ENCODE data around the gene TSHZ2.
"Not testable (repeated sequence)": the region's sequence is repeated elsewhere in the genome, so short reads cannot be mapped to it uniquely, and the experiment has no call there.

The TSHZ2 gene

DNA sequence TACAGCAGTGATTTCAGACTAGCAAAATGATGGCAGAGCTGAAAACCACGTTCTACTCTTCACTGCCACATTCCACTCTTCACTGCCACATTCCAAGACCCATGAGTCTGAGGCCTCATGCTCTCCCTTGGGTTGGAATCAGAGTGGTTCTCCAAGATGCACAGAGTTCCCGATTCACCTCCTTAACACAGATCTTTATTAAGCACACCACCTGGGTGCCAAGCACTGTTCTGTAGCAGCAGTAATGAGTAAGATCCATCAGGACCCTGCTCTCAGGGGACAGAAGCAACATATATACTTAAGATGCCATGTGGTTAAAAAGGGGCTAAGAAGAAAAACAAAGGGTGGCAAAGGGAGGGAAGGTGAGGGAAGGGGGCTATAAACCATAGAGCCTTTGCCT is 26.9 kb downstream of the TSHZ2 start:
- DNase-seq = no peak

- DNase-seq = no peak
Observed at GRCh38 chr20:53001498-53002301, 29.5 kb downstream of the TSHZ2 start.

- no peak for DNase-seq
Observed at GRCh38 chr20:53002786-53003185, 30.6 kb downstream of the TSHZ2 start.

- DNase-seq = no peak
Observed at GRCh38 chr20:53003420-53004154, 31.4 kb downstream of the TSHZ2 start.

DNA sequence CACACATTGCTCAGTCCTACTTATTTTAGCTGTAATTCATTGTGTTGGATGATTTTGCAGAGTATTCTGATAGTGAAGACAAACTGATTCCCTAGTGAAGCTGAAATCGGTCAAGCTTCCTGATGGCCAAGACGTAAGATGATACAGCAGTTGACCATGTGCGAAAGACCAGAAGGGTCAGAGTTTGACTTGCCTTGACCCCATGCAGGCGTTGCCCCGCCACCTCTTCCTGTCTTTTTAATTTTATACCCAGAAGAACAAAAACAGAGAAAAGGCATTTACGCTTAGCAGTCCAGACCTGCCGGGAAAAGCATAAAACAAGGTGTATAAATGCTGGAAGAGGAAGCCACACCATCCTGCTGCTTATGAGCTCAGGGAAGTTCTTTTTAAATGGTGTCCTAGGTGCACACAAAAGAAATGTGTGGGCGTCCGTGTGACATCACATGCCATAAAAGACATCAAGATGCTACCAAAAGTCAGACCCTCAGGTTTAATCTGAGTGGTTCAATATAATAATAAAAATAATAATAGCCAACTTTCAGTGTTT is 32.2 kb downstream of the TSHZ2 start:
- no peak for DNase-seq

GRCh38 chr20:53009979-53010735 is 38.0 kb downstream of the TSHZ2 start:
- DNase-seq = no peak

GRCh38 chr20:53011640-53012039 is 39.5 kb downstream of the TSHZ2 start:
- DNase-seq = no peak

GRCh38 chr20:53013183-53013582 is 41.0 kb downstream of the TSHZ2 start:
- DNase-seq = no peak

DNA sequence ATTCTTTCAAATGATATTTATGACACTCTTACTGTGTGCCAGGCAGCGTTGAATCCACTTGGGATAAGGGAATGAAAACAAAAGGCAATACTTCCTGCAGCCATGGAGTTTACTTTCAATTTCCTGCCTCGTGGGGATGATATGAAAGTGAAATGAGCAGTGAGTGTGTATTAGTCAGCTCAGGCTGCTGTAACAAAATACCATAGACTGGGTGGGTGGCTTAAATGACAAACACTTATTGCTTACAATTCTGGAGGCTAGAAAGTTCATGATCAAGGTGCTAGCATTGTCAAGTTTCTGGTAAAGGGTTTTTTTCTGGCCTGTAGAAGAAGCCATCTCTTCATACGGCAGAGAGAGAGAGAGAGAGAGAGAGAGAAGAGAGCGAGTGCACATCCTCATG is 41.7 kb downstream of the TSHZ2 start:
- no peak for DNase-seq

GRCh38 chr20:53016071-53016470 is 43.9 kb downstream of the TSHZ2 start:
- no peak for DNase-seq

DNA sequence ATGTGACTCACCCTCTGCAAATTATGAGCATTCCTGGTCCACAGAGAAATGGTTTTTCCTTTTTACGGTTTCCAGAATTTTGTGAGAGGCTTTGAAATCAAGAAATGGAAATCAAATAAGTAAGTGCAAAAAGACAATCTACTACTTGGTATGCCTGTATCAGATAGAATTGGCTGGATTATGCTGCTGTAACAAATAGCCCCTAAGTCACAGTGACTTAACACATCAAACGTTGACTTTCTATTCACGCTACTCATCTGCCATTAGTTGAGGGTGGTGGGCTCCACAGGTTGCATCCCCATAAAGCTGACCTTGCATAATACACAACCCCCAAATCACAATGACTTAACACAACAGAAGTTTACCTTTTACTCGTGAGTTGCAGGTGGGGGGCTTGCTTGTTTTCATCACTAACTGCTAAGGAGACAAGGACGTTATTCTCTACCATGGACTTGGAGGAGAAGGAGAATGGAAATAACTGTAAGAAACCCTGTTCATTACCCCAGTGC is 44.4 kb downstream of the TSHZ2 start:
- no peak for DNase-seq

DNA sequence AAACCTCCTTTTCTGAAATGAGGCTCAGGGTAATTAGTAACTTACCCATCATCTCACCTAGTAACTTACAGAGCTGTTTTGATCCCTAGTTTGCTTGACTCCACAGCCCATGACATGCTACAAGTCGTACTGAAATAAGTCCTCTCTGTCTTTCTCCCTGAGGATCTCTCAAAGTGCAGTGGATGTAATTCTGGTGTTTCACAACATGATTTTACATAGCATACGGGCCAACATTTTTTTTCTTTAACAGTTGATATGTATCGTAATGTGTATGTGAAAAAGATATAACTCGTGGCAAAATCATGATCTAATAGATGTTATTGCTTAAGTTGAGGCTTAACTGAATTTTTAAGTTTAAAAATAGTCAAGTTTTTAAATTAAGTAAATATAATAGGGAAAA is 45.0 kb downstream of the TSHZ2 start:
- no peak for DNase-seq

GRCh38 chr20:53019464-53019863 is 47.3 kb downstream of the TSHZ2 start:
- no peak for DNase-seq

DNA sequence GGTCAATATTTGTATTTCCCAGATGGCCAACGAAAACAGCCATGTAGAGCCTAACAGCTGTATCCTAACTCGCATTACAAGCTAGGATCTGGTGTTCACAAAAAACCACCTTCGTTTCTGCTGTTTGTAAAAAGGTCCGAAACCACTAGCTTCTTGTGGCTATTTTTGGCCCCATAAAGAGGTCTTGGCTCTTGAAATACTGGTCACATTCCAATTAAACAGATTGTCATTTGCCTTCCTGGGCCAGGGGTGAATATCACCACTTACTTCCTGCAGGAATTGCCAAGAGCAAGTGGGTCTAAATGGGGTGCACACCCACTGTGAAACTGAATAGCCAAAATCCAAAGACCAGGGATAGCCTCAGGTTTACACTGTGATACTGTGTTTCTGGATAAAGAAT is 48.2 kb downstream of the TSHZ2 start:
- DNase-seq = no peak

- no peak for DNase-seq
Observed at GRCh38 chr20:53020834-53021233, 48.7 kb downstream of the TSHZ2 start.

DNA sequence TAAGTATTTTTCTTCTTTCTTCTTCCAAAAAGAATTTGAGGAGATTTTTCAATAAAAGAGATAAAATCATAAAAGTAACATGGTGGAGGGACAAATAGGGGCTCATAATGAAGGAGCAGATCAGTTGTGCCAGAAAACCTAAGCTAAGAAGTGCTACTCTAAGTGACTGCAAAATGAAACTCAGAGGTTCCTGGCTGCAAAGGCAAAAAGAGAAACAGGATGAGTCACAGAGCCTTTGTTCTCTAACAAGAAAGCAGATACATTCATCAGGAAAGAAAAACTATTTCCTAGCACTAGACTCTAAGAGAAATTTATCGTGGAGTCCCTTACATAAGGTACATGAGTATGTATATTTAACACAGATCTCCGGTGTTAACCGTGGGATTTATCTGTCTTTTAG is 49.8 kb downstream of the TSHZ2 start:
- DNase-seq = no peak

DNA sequence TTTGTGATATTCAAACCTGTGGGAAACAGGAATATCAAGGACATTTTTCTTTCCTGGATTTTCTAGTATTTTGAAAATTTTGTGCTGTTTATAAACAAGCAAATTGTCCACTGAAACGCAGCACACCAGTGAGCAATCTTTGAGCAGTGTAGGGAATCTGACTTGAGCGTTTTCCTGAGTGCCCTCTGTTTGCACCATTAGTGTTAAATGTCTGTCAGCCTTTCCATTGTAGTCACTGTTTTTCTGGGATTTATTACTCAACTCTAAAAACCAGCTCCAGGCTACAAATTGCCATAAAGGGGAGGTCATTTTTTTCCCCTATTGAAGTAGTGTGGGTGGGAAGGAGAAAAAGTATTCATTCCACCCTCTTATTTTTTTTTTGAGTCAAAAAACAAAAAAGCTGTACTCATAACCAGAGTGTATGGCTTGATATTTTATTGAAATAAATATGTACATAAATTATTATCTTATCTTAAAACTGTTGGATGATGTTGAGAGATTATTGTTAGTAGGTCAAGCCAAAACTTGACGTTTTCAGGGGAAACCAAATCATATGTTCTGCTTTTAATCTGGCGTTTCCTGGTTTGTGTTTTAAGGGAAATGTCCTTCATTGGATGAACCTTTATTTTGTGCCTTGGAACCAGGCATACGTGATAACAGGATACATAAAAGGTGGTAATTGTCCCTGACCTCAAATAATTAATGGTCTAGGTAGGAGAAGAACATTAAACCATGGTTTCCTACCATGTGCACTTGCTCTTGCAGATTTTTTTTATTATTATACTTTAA is 51.8 kb downstream of the TSHZ2 start:
- no peak for DNase-seq

DNA sequence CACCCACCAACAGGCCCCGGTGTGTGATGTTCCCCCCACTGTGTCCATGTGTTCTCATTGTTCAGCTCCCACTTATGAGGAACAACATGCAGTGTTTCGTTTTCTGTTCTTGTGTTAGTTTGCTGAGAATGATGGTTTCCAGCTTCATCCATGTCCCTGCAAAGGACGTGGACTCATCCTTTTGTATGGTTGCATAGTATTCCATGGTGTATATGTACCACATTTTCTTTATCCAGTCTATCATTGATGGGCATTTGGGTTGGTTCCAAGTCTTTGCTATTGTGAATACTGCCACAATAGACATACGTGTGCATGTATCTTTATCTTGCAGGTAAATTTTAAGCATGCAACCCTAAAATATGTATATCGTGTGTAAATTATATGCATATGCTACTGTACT is 52.5 kb downstream of the TSHZ2 start:
- DNase-seq = not testable (repeated sequence)

DNA sequence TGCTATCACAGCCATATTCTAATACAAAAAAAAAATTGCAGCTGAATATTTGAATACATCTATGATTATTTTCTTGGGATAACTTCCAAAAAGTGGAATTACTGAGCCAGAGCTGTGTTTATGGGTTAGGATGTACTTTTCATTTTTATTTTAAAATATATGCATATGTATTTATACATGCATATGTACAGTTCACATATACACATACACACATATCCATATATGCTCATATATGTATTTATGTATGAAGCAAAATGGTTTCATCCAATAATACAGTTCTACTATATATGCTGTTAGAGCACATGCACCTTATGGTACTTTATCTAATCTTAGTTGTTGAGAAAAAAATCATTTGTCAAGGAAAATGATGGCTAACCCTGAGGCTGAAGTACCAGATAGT is 54.9 kb downstream of the TSHZ2 start:
- no peak for DNase-seq

DNA sequence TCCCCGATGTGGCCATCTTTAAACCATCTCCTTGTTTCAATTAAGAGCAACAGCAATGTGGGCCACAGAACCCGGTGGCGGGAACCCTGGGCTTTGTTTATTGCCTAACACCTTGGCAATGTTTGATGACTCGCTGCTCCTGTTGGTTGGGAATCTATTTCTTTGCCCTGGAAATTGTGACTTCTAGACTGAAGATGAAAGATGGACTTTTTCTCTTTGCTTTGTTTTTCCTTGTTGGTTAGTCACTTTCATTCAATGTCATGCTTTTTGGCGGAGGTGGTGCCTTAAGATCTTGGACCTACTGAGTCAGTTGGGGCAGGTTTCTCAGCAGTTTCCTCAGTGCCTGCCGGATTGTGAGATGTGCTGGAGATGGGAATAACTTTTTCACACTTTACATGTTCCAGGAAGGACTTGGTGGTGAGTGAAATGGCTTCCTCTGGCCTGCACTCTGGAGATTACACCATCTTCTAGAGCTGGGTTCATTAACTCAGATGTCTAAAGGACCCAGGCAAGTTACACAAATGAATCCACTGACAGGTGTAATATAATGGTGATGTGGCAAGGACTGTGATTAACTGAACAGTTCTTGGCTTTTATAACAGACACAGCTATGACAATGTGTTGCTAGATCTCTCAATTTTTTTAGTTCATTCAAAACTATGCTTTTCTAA is 56.3 kb downstream of the TSHZ2 start:
- DNase-seq = no peak

DNA sequence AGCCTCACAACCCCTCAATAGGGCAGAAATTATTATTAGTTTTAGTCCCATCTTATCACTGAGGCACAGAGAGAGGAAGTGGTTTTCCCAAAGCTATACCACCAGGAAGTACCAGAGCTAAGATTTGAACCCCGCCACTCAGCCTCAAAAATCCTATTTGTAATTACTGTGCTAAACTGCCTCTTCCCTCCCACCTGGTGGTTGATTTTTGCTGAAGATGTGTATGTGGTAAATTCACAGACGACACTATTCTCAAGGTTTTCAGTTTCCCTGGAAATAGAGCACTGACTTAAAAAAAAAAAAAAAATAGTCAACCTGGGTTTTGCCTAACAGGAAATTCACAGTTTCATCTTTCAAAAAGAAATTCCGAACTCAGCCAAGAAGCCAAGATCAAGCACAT is 57.9 kb downstream of the TSHZ2 start:
- no peak for DNase-seq

DNA sequence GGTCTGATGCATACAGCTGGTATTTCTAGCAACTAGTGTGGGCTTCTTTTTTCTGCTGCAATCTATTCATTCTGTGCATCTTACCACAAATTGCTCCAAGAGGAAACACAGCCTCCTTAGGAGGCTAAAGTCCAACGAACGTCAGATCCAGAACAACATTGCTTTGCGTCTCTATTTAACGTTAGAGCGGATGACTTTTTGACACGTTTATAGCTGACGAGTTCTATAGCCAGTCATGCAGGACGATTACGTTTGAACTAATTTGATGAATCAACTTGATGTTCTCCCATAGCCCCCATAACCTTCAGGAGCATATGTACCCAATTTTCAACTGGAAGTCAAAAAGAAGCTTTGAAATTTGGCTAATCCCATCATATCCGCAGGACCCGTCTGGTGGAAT is 59.9 kb downstream of the TSHZ2 start:
- no peak for DNase-seq

Measured in activated CD8-positive, alpha-beta memory T cell treated with anti-CD3 and anti-CD28 coated beads, Interleukin-2, amount 50 U/mL, for 4 hours (primary cell).